ENCODE measurements around the gene RSPH1. TPM values are rescaled to one million over a fixed set of nuclear protein-coding genes. Genes with fewer than 3 reads are reported as not detected.

RSPH1 gene
- total RNA-seq, 1 donor from 2014 or later = not detected

- DNase-seq (ENCODE audit: low read depth in 2 of 2) = peak; percentile 25 to 48
Measured at GRCh38 chr21:42513985-42514882, 18.2 kb upstream of the RSPH1 start.

DNA sequence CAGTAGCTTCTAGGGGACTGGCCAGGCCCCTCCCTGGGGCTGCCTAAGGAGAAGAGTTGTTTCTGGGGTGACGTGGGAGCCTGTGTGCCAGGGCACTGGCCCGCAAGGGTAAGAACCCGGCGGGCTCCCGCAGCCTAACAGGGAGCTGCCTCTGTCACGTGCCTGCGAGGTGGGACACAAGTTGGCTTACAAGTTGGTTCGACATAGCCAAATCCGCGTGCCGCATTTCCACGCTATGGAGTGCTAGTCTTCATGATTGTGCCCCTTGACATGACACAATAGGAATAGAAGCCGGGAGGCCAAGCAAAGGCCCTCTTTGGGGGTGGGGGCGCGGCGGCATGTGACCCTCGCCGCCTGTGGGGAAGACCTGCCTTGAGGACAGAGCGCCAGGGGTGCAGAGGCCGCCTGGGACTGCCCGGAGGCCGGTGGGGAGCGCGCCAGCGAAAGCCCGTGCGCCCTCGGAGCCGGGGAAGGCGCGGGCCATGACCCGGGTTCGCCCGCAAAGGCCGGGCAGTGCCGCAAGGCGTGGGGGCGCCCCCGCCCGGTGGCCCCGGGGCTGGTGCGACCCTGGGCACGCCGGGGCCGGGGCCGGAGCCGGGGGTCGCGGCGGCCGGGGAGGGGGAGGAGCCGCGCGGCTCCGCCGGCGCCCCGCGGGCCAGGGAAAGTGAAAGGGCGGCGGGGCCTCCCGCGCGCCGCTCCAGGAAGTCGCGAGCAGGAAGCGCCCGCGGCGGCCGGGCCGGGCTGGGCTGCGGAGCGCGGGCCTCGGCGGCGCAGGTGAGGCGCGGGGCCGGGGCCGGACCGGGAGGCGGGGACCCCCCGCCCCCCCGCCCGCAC lies 17.3 kb upstream of the RSPH1 start, which contains the start of gene SLC37A1:
TSS of gene SLC37A1 (plus strand) at position 702 of the 834 bp plus-strand sequence. CDS start 4,603 bp downstream, outside the sequence.
- peak in 1 of 2 donors; percentile 35 for DNase-seq (ENCODE audit: low read depth in 2 of 2)

DNA sequence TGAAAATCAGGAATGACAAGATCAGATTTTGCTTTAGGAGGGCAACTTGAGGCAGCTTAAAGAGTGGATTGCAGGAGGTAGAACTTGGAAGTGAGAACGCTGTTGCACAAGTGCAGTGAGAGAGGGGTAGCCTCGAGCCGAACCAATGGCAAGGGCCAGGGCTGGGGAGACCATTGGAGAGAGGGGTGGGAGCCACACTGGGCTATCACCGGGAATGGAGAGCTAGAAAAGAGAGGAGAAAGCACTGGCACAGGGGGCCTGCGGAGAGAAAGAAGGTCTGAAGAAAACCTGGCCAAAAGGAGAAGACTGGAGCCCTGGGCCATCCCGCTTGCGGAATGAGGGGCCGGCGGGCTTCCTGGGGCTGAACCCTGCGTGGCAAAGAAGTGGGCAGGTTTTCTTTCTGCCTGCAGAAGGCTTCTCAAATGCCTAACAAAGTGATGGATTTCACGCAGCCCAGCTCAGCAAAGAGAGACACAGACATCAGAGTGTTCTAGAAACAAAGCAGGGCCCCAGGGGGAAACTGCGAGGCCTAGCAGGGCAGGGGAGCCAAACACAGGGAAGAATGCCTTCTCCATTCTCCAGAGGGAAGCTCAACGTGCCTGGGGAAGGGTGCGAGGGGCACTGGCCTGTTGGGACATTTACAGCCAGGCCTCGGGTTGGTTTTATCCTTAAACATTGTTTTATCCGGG lies 16.5 kb upstream of the RSPH1 start:
- DNase-seq (ENCODE audit: low read depth in 2 of 2) = no peak

- peak in 1 of 2 donors; percentile 39 for DNase-seq (ENCODE audit: low read depth in 2 of 2)
Measured at GRCh38 chr21:42509244-42509643, 13.2 kb upstream of the RSPH1 start.

GRCh38 chr21:42508371-42508770 lies 12.3 kb upstream of the RSPH1 start:
- no peak for DNase-seq (ENCODE audit: low read depth in 2 of 2)

DNA sequence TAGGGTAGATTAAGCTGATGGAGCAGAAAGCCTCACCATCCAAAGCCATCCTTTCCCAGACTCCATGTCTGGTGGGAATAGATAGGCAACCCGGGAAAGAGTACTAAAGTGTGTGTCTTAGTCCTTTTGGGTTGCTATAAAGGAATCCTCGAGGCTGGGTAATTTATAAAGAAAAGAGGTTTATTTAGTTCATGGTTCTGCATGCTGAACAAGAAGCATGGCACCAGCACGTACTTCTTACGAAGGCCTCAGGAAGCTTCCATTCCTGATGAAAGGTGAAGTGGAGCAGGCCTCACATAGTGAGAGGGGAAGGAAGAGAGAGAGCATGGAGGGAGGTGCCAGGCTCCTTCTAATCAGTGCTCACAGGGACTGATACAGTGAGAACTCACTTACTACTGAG lies 11.4 kb upstream of the RSPH1 start:
- DNase-seq (ENCODE audit: low read depth in 2 of 2) = no peak

DNA sequence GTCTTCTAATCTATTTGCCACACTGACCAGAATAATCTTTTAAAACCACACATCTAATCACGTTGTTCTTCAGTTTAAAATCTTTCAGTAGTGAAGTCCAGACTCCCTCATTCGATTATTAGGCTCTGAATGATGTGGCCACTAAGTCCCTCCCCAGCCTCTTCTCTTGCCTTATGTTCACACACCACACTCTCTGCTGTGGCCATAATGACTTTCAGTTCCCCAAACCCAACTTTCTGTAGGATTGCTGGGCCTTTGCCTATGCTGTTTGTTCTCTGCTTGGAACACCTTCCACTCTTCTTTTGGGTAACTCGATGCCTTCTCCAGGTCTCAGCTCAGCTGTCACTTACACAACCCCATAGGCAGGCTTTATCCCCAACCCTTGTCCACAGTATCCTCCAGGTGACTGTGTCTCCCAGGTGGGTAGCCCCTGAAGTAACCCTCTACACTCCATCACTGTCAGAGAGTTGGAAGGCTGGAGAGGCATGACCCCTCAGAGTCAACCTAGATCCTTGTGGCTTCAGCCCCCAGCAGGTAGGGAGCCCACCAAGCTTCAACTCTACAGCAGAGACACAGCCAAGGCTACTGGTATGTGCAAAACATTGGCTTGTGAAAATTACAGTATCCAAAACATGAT lies 9.2 kb upstream of the RSPH1 start:
- no peak for DNase-seq (ENCODE audit: low read depth in 2 of 2)

DNA sequence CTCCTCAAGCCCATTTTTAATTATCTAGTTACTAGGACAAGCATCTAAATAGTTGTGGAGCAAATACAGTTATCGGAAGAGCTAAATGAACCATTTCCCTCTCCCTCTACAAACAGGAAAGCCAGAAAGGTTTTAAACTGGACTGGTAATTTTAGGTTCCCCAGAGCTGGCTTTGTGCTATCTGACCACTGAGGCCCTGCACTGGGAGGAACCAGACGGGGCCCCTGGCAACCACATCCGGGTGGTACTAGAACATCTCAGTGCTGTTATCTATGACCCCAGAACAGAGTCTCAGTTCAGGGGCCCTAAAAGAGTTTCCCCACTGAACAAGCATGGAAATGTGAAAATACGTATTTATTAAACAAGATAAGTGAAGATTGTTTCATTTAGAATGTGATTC lies 7.7 kb upstream of the RSPH1 start:
- no peak for DNase-seq (ENCODE audit: low read depth in 2 of 2)

DNA sequence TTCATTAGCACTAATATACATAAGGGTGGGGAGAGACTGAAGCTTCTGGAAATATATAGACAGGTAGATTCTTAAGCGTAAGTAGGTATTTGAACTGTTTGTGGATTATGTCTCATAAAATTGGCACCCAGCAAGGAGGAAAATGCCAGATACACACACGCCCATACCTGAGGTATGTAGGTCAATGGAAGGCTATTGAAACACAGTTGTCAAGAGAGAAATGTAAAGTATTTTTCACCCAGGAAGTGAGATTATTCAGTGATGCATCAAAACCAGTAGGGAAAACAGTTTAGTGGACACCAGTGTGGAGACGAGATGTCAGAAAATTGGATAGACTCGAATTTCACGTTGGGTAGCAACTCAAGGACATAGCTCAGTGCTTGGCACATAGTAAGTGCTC lies 4.7 kb upstream of the RSPH1 start:
- DNase-seq (ENCODE audit: low read depth in 2 of 2) = no peak

DNA sequence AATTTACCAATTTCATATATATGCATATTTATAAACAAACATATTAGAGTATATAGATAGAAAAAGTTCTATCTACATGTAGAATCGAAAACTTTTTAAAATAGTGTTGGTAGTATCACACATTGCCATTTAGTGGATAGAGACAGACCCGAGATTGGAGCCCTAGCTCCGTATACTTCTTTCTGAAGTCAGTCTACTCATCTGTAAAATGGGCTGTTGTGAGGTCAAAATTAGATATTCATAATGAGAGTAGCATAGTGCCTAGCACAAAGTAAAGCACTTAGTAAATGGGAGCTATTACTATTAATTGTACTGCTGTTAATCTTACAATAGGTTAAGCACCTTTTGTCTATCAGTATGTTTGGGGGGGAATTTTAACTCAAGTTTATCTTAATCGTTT lies 4.2 kb upstream of the RSPH1 start:
- DNase-seq (ENCODE audit: low read depth in 2 of 2) = no peak

DNA sequence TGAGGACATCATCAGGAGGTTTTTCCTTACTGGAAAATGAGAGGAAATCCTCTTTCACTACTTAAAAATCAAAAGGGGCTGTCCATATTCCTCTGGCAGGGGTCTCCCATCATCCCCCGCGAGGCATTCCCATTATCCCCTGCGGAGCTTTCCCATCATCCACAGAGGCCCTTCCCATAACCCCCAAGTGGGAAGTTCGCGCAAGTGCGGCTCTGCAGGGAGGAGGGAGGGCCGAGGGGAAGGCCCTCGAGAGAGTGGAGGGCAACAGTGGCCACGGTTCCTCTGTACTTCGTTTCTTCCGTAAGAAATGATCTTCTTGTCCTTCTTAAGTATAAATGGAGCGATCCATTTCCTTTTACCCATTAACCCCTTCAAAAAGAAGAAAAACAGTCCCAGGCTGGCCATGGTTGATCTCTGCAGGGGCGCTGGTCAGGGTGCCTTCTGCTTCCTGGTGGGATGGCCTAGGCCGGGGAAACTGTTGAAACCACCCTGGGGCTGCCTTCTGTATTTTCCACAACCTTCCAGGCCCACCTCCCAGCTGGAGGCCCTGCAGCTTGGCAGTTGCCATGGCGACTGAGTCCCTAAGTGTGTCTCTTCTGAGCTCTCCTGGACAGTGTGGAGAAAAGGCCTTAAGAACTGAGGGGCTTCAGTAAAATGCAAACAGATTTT lies 3.6 kb upstream of the RSPH1 start:
- DNase-seq (ENCODE audit: low read depth in 2 of 2) = no peak

DNA sequence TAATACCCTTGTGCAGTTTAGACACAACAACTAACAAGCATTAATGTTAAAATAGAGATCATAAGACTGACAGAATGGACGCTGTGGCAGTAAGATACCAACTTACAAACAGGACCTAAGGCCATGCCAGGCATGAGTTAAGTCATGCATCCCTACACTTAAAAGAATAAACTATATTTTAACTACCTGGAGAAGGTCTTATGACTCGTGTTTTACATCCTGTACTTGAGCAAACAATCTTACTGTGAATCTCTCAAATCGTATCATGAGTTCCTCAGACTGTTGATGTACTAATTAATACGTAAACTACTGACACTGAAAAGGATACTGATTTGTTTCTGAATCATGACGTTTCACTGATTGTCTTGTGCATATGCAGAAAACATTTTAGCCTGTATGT lies 2.0 kb upstream of the RSPH1 start:
- DNase-seq (ENCODE audit: low read depth in 2 of 2) = no peak

- DNase-seq (ENCODE audit: low read depth in 2 of 2) = peak in 1 of 2 donors; percentile 17
Measured at GRCh38 chr21:42496839-42497202, 797 bp upstream of the RSPH1 start.

DNA sequence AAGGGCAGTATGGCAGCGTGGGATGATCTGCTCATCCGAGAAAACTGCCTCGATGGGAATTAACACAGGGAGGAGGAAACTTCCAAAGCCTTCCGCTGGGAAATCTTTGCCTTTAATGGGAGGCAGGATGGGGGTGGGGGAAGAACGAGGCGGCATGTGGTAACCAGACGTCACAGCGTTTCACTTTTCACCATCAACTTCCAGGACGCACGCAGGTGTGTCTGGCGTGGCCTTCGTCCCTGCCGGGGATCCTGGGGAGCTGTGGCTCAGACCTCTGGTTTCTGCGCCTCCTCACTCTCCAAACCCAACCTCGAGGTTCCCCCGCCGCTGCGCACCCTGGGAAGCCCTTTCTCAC lies 282 bp downstream of the RSPH1 start:
- peak in 1 of 2 donors; percentile 22 for DNase-seq (ENCODE audit: low read depth in 2 of 2)

DNA sequence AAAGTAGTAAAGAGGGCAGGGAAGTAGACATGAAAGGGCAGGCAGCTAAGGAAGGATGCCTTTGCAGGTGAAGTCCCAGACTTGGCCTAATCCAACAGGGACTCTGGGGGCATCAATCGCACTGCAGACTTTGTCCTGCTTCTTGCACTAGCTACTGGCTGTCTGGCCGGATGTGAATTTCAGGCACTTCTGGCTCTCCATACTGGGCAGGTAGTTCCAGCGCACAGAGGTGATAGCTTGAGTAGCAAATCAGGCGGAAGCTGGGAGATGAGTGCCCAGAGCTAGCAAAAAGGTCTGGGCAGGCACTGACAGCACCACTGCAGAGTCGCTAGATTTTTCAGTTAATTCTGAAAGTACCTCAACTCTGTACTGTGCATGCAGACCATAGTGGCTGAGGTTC lies 997 bp downstream of the RSPH1 start:
- no peak for DNase-seq (ENCODE audit: low read depth in 2 of 2)

GRCh38 chr21:42493109-42494060 lies 2.6 kb downstream of the RSPH1 start:
- no peak for DNase-seq (ENCODE audit: low read depth in 2 of 2)

- DNase-seq (ENCODE audit: low read depth in 2 of 2) = peak in 1 of 2 donors; percentile 5
Measured at GRCh38 chr21:42492201-42492600, 3.8 kb downstream of the RSPH1 start.

DNA sequence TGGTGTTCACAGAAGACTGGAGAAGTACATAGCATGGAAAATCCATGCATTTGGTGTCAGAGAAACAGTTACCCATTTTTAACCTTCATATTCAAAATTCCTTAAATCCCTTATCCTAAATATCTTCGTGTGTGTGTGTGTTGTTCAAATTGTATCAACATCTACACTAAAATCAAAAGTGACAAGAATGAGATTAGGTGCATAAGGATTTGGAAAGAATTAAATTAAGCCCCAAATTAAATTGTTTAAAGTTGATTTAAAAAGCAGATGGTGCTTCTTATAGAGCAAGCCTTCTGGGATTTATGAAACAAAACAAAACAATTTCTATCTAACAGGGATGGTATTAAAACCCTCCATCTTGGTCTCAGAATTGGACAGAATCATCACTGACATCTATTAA lies 4.7 kb downstream of the RSPH1 start:
- no peak for DNase-seq (ENCODE audit: low read depth in 2 of 2)

DNA sequence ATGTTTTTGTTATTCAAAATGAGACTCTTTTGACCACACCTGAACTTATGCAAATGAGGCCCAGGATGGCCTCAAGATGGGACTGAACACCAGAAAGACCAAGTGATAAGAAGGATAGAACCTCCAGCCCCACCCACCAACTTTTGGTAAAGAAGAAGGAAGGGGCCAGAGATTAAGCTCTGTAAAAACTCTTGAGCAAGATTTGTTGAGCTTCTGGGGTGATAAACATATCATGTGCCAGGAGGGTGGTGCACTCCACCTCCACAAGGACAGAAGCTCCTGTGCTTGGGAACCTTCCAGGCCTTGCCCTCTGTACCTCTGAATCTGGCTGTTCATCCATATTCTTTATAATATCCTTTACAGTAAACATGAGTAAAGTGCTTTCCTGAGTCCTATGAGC lies 5.3 kb downstream of the RSPH1 start:
- no peak for DNase-seq (ENCODE audit: low read depth in 2 of 2)

DNA sequence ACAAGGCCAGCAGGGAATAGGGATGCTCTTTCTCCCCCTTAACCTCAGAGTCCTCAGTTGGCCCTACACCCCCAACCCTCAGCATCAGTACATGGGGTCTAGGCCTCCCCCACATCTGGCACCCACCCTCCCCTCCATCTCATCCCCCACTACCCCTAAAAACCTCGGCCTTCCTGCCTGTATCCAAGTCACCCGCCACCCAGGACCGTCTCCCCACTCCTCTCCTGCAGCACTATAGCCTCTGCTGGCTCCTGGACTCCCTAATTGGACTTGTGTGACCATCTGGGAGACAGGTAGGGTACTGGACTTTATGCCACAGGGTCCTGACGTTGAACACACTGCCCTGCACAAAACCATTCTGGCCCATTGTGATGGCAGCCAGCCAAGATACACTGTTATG lies 6.0 kb downstream of the RSPH1 start:
- DNase-seq (ENCODE audit: low read depth in 2 of 2) = no peak
